H9 (cell line): ENCODE data around the gene HES1. TPM values are rescaled to one million over a fixed set of nuclear protein-coding genes. Genes with fewer than 3 reads are reported as not detected.
A peak's percentile ranks its signal among the peaks of the same experiment; 100 is the strongest.

ENCODE experiments used
- DNase-seq: peaks from one replicate; pipeline ENCODE4 v3.0.0-alpha.2; 2017
- H2AFZ ChIP-seq: one replicate; pipeline ENCODE4 v1.6.1; 2013; ENCODE audit warnings: mild to moderate bottlenecking, low read length, control low read depth, moderate library complexity
- H2AK5ac ChIP-seq: 2 replicates; pipeline ENCODE4 v1.6.1; 2013; ENCODE audit warnings: low read length, control low read depth, mixed read lengths; ENCODE audit not compliant: insufficient read length
- H2BK120ac ChIP-seq: one replicate; pipeline ENCODE4 v1.6.1; 2013; ENCODE audit warnings: low read depth, mild to moderate bottlenecking, low read length, control low read depth, inconsistent platforms; ENCODE audit not compliant: poor library complexity, severe bottlenecking
- H2BK12ac ChIP-seq: 2 replicates; pipeline ENCODE4 v1.6.1; 2013; ENCODE audit warnings: low read length, control low read depth, mixed read lengths, low read depth; ENCODE audit not compliant: insufficient read length
- H2BK15ac ChIP-seq: 2 replicates; pipeline ENCODE4 v1.6.1; 2013; ENCODE audit warnings: low read depth, low read length, control low read depth
- H2BK20ac ChIP-seq: one replicate; pipeline ENCODE4 v1.6.1; 2013; ENCODE audit warnings: low read depth, mild to moderate bottlenecking, low read length, control low read depth, inconsistent platforms; ENCODE audit not compliant: poor library complexity, severe bottlenecking
- H2BK5ac ChIP-seq: 2 replicates; pipeline ENCODE4 v1.6.1; 2013; ENCODE audit warnings: low read length, control low read depth, mixed read lengths; ENCODE audit not compliant: insufficient read length
- H3K14ac ChIP-seq: 2 replicates; pipeline ENCODE4 v1.6.1; 2013; ENCODE audit warnings: low read length, control low read depth; ENCODE audit not compliant: insufficient read depth
- H3K18ac ChIP-seq: 2 replicates; pipeline ENCODE4 v1.6.1; 2013; ENCODE audit warnings: low read depth, mild to moderate bottlenecking, mixed read lengths, low read length, control low read depth; ENCODE audit not compliant: insufficient read length
- H3K23ac ChIP-seq: 2 replicates; pipeline ENCODE4 v1.6.1; 2013; ENCODE audit warnings: low read length, control low read depth, mixed read lengths, low read depth; ENCODE audit not compliant: insufficient read length
- H3K23me2 ChIP-seq: 2 replicates; pipeline ENCODE4 v1.6.1; 2013; ENCODE audit warnings: low read depth, mild to moderate bottlenecking, mixed read lengths, low read length, control low read depth; ENCODE audit not compliant: insufficient read length, poor library complexity, severe bottlenecking
- H3K27ac ChIP-seq: 2 replicates; pipeline ENCODE4 v1.5.1; 2013; ENCODE audit warnings: low read length, control low read depth, mixed read lengths, low read depth; ENCODE audit not compliant: insufficient read length
- H3K27me3 ChIP-seq: 2 replicates; pipeline ENCODE4 v1.6.1; 2013; ENCODE audit warnings: low read length, control low read depth, inconsistent platforms; ENCODE audit not compliant: insufficient read depth
- H3K4ac ChIP-seq: 2 replicates; pipeline ENCODE4 v1.6.1; 2013; ENCODE audit warnings: low read depth, mild to moderate bottlenecking, control low read depth, inconsistent platforms, low read length, moderate library complexity
- H3K4me1 ChIP-seq: 2 replicates; pipeline ENCODE4 v1.6.1; 2013; ENCODE audit warnings: low read length, control low read depth, inconsistent platforms; ENCODE audit not compliant: insufficient read depth
- H3K4me2 ChIP-seq: 2 replicates; pipeline ENCODE4 v1.6.1; 2013; ENCODE audit warnings: low read length, control low read depth, mixed read lengths; ENCODE audit not compliant: insufficient read length, insufficient read depth
- H3K56ac ChIP-seq: 2 replicates; pipeline ENCODE4 v1.6.1; 2013; ENCODE audit warnings: low read depth, mild to moderate bottlenecking, mixed read lengths, low read length, control low read depth; ENCODE audit not compliant: insufficient read length
- H3K79me1 ChIP-seq: 2 replicates; pipeline ENCODE4 v1.6.1; 2013; ENCODE audit warnings: low read depth, mild to moderate bottlenecking, moderate library complexity, low read length, control low read depth, inconsistent platforms; ENCODE audit not compliant: insufficient read depth, poor library complexity, severe bottlenecking
- H3K79me2 ChIP-seq: 2 replicates; pipeline ENCODE4 v1.6.1; 2013; ENCODE audit warnings: low read length, control low read depth, inconsistent platforms; ENCODE audit not compliant: insufficient read depth
- H3K9ac ChIP-seq: 2 replicates; pipeline ENCODE4 v1.6.1; 2013; ENCODE audit warnings: low read length, control low read depth, mixed read lengths; ENCODE audit not compliant: insufficient read length; ENCODE audit errors: extremely low read depth
- H3K9me3 ChIP-seq: one replicate; pipeline ENCODE4 v1.6.1; 2013; ENCODE audit warnings: low read depth, low read length, inconsistent platforms; ENCODE audit not compliant: control insufficient read depth
- H3T11ph ChIP-seq: one replicate; pipeline ENCODE4 v1.6.1; 2013; ENCODE audit warnings: mild to moderate bottlenecking, low read length, control low read depth, inconsistent platforms
- H4K20me1 ChIP-seq: one replicate; pipeline ENCODE4 v1.6.1; 2013; ENCODE audit not compliant: control insufficient read depth, insufficient read length, insufficient read depth
- H4K5ac ChIP-seq: 2 replicates; pipeline ENCODE4 v1.6.1; 2013; ENCODE audit warnings: low read depth, mild to moderate bottlenecking, mixed read lengths, low read length, control low read depth; ENCODE audit not compliant: insufficient read length
- H4K8ac ChIP-seq: replicated peaks from 2 replicates; pipeline ENCODE4 v1.6.1; 2013; ENCODE audit warnings: low read length, control low read depth, mixed read lengths, low read depth; ENCODE audit not compliant: insufficient read length
- H4K91ac ChIP-seq: 2 replicates; pipeline ENCODE4 v1.6.1; 2013; ENCODE audit warnings: low read depth, mild to moderate bottlenecking, moderate library complexity, mixed read lengths, low read length, control low read depth; ENCODE audit not compliant: insufficient read length
- H3K27ac Mint-ChIP-seq, 3 experiments: 2 replicates in 2 of 3; 3 replicates in 1 of 3; pipeline ENCODE4 v1.8.0; 2020 to 2021; ENCODE audit warnings: mixed read lengths in 3 of 3, mild to moderate bottlenecking in 1 of 3, moderate library complexity in 1 of 3
- H3K27me3 Mint-ChIP-seq: 2 replicates; pipeline ENCODE4 v1.8.0; 2021; ENCODE audit warnings: low read depth, mild to moderate bottlenecking, moderate library complexity, mixed read lengths
- H3K36me3 Mint-ChIP-seq, 3 experiments: 2 replicates in 2 of 3; 3 replicates in 1 of 3; pipeline ENCODE4 v1.8.0; 2020 to 2021; ENCODE audit warnings: low read depth in 3 of 3, mixed read lengths in 3 of 3; ENCODE audit not compliant: insufficient read depth in 1 of 3
- H3K4me1 Mint-ChIP-seq, 2 experiments: 2 replicates each; pipeline ENCODE4 v1.8.0; 2020; ENCODE audit warnings: mixed read lengths in 2 of 2
- H3K4me3 Mint-ChIP-seq, 2 experiments: 2 replicates in 1 of 2; 3 replicates in 1 of 2; pipeline ENCODE4 v1.8.0; 2020 to 2021; ENCODE audit warnings: mild to moderate bottlenecking in 2 of 2, mixed read lengths in 2 of 2, moderate library complexity in 1 of 2
- H3K9me3 Mint-ChIP-seq, 2 experiments: 2 replicates in 1 of 2; 3 replicates in 1 of 2; pipeline ENCODE4 v1.8.0; 2020; ENCODE audit warnings: mild to moderate bottlenecking in 2 of 2, mixed read lengths in 2 of 2, moderate library complexity in 1 of 2
- WGBS: extraction: QIAGEN DNeasy Blood & Tissue Kit; methylation state at CpG from one replicate; pipeline ENCODE4 v1.1.7; 2013; ENCODE audit warnings: missing lambda C conversion rate, low lambda C conversion rate, mixed read lengths; ENCODE audit not compliant: insufficient read length; ENCODE audit errors: extremely low coverage; 5-methylcytosine and 5-hydroxymethylcytosine counted together
- total RNA-seq: library from RNA; stranded (reverse); gene quantifications from 2 replicates; pipeline ENCODE4 v1.2.1, GENCODE V29; 2021
- TF ChIP-seq, protein P1 (sequence below): fragments of 200-600 bp; sonication (generic); conservative IDR thresholded peaks from 3 replicates; pipeline ENCODE4 v1.8.0; 2021; ENCODE audit warnings: antibody characterized with exemption, mild to moderate bottlenecking

HES1 gene
- total RNA-seq, 1 experiment from 2014 or later = 23.2 TPM

DNA sequence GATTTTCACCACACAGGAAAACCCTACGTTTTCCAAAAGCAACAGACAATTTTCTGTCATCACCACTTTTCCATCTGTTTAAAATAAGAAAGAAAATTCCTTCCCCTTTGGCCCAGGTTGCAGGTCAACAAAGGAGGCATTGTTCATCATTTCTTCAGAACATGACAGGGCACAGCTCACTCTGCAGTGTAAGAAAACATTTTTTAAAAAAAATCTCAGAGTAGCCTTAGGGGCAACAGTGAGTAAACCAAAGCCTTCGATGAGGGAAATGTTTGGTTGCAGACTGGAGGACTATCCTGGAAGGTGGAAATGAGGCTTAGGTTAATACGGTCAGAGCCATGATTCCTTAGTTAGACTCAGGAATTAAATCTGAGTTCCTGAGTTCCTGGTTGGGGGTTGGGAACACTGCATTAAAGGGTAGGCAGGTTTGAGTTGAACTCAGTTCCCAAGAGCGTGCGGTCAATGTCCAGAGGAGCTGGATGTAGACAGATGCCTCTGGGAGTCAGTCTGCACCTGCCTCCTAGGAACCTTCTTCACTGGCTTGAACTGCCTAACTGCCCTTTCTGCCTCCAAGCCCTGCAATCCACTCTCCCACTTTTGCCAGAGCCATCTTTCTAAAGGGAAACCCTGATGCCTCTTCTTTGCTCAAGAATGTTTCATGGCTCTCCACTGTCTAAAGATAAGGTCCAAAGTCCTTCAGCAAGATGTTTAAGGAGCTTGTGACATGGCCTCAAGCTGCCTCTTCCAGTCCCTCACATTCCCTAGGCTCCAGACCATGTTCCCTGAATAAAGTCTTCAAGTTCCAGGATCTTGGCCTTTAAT is 3.3 kb upstream of the HES1 start:
- H3K36me3 Mint-ChIP-seq = peaks cover 0 to 11% (median 5%) of the 10 kb centered on the region in 3 experiments; a peak in 4 of 7 replicates
- H3K9me3 Mint-ChIP-seq = no peaks in the 10 kb centered on the region; a peak in 2 of 5 replicates
- no peaks in the 10 kb centered on the region for H4K20me1 ChIP-seq
- H4K8ac ChIP-seq = no peak overlapping the region
- H2BK12ac ChIP-seq = no peak overlapping the region
- no peak overlapping the region for H2BK15ac ChIP-seq
- H2AK5ac ChIP-seq = no peak overlapping the region
- no peak for DNase-seq
- peaks cover 49% of the 10 kb centered on the region for H3K27me3 Mint-ChIP-seq
- H3K4me2 ChIP-seq = peak overlapping the region; percentile 6
- H3K9me3 ChIP-seq = no peaks in the 10 kb centered on the region
- H3K79me2 ChIP-seq = no peaks in the 10 kb centered on the region
- no peak overlapping the region for H2BK5ac ChIP-seq
- H2BK20ac ChIP-seq = no peak overlapping the region
- no peak overlapping the region for H4K91ac ChIP-seq
- peak overlapping the region; percentile 59 for H3K18ac ChIP-seq
- peaks cover 55 to 60% of the 10 kb centered on the region in 2 experiments for H3K4me1 Mint-ChIP-seq
- H3K56ac ChIP-seq = no peak overlapping the region
- H2BK120ac ChIP-seq = no peak overlapping the region
- H3K4me3 Mint-ChIP-seq = peak overlapping the region in 1 of 2 experiments; percentile 76; a peak in 4 of 5 replicates
- peaks cover 25% of the 10 kb centered on the region; the same call in 1 of the 2 replicates for H3K4me1 ChIP-seq
- no peak overlapping the region for H2AFZ ChIP-seq
- H3K9ac ChIP-seq = no peak overlapping the region
- no peak overlapping the region for H3K23ac ChIP-seq
- H3K4ac ChIP-seq = no peak overlapping the region
- no CpG with 5 or more reads among the region's 5 CpGs for WGBS
- H3K27ac ChIP-seq = no peak overlapping the region
- H4K5ac ChIP-seq = no peak overlapping the region
- no peak overlapping the region for H3T11ph ChIP-seq
- TF ChIP-seq, protein P1, sequence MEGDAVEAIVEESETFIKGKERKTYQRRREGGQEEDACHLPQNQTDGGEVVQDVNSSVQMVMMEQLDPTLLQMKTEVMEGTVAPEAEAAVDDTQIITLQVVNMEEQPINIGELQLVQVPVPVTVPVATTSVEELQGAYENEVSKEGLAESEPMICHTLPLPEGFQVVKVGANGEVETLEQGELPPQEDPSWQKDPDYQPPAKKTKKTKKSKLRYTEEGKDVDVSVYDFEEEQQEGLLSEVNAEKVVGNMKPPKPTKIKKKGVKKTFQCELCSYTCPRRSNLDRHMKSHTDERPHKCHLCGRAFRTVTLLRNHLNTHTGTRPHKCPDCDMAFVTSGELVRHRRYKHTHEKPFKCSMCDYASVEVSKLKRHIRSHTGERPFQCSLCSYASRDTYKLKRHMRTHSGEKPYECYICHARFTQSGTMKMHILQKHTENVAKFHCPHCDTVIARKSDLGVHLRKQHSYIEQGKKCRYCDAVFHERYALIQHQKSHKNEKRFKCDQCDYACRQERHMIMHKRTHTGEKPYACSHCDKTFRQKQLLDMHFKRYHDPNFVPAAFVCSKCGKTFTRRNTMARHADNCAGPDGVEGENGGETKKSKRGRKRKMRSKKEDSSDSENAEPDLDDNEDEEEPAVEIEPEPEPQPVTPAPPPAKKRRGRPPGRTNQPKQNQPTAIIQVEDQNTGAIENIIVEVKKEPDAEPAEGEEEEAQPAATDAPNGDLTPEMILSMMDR = no peak
- H3K14ac ChIP-seq = peak overlapping the region; percentile 34; the same call in 1 of the 2 replicates
- H3K27me3 ChIP-seq = no peaks in the 10 kb centered on the region; the same call in 1 of the 2 replicates
- H3K23me2 ChIP-seq = peaks cover 20% of the 10 kb centered on the region
- no peaks in the 10 kb centered on the region for H3K79me1 ChIP-seq
- peak overlapping the region in 2 of 3 experiments; percentile 60 to 62; a peak in 5 of 7 replicates for H3K27ac Mint-ChIP-seq
